Stimulated activated CD8-positive, alpha-beta memory T cell treated with anti-CD3 and anti-CD28 coated beads, Interleukin-12 subunit alpha, Interleukin-12 subunit beta, amount 100 ng/mL, for 4 hours (primary cell): Measurements from ENCODE around the gene BRWD1.
"Not testable (repeated sequence)": the region's sequence is repeated elsewhere in the genome, so short reads cannot be mapped to it uniquely, and the experiment has no call there.

Experiments used
- DNase-seq: peaks from one replicate; pipeline ENCODE4 v3.0.0-alpha.2; 2020; ENCODE audit warnings: low read depth

BRWD1 gene

DNA sequence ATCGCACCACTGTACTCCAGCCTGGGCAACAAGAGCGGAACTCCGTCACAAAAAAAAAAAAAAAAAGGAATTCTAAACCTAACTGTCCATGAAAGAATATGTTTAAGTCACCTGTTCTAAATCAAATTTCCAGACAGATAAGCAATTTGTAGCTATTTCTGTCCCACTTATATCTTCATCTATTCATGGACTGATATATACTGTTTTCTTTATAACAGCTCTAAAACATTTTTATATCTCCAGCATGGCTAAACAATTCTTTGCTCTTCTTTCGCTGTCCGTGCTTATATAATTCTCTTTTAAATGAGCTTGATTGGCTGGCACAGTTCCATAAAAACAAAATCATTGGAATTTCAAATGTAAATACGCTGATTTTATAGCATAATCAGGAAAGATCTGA, 30.5 kb downstream of the BRWD1 start:
- no peak for DNase-seq

DNA sequence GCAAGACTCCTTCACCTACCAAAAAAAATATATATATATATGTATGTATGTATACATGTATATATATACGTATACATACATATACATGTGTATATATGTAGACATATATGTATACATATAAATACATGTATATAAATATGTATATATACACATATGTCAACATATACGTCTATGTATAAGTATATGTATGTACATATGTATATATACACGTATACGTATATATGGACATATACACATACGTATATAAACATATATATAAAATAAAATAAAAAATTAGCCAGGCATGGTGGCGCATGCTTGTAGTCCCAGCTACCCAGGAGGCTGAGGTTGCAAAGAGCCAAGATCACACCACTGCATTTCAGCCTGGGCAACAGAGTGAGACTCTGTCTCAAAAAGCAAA, 31.6 kb downstream of the BRWD1 start:
- DNase-seq, result no peak

DNA sequence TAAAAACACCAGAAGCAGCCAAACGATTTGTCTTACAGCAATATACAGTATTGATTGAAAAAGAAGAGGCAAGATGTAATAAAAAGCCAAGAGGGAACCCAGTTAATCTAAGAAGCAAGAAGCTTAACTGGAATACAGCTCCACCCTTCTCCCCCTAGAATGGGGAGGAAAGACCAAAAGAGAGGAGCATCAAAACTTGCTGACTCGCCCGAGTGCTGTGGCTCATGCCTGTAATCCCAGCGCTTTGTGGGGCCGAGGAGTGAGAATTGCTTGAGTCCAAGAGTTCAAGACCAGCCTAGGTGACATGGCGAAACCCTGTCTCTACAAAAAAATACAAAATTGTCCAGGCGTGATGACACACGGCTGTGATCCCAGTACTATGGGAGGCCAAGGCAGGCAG, 32.2 kb downstream of the BRWD1 start:
- DNase-seq, result no peak

DNA sequence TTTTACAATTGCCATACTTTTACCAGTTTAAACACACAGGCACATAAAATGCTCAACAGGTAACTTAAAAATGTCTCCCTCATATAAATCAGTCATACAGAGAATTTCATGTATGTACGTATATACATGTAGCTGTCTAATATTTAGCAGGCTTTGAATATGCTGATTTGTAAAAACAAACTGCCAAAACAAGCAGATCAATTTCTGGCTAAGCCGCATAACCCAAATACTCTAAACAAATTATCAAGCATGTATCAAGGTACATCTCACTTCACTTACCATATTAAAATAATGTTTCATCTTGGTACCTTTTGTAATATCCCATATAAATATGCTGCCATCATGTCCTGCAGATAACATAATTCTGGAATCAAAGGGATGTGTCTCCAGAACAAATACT, 43.8 kb downstream of the BRWD1 start:
- no peak for DNase-seq

DNA sequence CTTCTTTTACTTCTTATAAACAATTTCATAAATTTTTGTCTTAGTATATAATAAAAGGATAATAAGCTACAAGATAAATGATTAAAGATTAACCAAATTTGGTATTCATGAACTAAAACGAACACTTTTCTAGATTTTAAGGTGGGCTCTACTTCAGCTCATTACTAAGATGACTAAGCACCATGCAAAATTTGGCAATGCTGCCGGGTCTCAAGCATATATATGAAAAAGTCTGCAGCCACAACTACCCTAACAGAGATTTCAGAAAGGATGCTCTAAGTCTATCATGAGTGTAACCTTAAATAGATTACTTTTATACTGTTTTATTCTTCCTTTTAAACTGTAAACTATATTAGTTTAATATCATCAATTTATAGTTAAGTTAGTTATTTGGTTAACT, 47.8 kb downstream of the BRWD1 start:
- no peak for DNase-seq

DNA sequence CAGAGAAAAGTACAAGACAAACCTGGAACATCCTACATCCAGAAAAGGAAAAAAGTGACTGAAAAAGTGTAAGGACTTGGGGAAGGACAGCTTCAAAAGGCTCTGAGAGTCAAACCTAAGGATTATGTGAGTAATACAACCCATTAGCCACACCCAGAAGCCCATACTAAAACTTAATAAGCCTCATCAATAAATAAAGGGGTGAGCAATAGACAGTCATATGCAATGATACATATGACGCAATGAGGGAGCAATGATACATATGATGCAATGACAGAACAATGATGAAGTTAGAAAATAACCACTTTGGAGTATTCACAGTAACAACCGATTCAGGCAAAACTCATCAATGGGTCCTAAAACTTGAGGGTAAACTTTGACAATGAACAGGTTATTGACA, 50.1 kb downstream of the BRWD1 start:
- DNase-seq, result no peak

DNA sequence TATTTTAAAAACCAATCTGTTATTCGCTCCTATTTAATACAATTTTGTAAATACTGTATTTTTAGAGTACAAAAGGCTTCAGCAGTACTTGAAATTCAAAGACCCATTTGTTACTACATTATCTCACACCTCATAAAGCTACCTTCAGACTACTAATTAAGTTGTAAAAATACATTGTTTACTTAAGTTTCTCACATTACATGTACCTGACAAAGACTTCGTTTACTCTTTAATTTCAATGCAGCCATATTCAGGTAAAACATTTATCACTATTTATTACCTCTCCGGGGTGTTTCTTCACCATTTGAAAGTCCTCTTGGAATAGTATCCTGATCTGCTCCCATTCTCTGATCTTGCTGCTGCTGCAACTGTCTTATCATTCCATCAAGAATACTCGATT, 55.2 kb downstream of the BRWD1 start:
- no peak for DNase-seq

DNA sequence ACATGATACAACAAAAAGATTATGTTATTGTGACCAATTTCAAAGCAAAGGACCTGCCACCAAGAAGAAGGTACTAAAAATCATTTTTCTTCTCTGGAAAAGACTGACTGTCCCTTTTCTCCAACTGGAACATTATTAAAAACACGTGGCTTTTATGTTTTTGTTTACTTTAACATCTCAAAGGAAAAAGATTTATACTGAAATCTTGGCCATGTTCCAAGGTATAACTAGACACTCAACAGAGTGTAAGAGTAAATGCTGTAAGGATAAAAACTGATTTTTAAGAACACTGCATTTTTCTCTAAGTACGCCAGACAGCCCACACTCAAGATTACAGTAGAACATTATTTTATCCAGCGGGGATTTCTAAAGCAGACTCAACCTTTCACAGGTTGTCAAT, 62.1 kb downstream of the BRWD1 start:
- no peak for DNase-seq

DNA sequence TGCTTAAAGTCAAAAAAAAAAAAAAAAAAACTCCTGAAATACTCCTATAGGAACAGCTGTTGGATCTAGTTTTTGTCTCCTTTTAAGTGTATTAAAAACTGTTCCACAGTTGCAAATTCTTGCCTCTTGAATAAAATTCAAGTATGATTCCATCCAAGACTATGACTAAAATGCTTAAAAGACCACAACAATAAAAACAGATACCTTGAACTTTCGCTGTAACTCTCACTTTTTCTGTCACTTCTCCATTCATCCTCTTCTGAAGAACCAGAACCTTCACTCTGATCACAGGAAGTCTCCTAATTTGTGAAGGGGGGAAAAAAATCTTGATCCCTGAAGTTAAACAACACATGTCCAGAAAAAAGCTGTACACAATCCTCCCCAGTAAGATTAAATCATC, 75.2 kb downstream of the BRWD1 start:
- DNase-seq, result no peak

DNA sequence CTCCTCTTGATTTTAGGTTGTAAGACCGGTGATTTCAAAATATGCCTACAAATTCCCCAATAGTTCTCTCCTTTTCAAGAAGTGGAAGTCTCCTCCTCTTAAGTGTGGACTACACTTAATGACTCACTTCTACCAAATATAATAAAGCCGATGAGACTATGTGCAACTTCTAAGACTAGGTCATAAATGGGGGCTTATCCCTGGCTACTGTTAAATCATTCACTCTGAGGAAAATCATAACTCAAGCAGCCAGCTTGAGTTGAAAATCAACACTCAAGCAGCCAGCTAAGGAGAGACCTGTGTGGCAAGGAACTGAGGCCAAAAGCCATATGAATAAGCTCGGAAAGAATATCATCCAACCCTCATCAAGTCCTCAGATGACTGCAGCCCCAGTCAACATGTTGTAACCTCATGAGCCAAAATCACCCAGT, 80.6 kb downstream of the BRWD1 start:
- DNase-seq, result no peak

DNA sequence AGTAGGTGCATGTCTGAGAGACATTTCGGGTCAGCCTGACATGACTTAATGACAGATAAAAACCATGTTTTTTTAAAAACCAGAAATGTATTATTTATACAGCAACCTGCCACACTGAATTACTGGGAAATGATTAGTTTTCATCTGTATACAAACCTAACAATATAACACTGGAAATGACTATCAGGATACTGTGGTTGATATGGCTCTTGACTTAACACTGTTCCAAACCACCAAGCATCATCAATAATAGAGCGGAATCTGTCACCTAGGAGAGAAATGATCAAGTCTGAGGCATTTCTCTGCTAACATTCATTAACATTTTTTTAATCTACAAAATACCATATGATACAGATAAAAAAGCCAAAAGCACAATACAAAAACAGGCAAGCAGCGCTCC, 88.5 kb downstream of the BRWD1 start:
- no peak for DNase-seq

DNA sequence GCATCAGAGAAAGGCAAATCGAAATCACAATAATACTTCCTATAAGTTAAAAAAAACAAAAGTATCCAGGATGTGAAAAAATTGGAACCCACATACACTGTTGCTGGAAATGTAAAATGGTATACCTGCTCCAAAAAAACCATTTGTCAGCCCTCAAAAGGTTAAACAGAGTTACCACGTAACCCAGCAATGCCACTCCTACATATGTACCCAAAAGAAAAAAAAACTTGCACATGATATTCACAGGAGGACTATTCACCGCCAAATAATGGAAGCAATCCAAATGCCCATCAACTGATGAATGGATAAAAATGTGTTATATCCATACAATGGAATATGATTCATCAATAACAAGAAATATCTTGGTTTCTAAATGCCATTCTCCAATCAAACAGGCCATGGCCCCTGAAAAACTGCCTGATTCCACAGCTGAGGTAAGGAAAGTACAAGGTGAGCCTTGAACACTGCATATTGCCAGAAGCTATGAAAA, 91.4 kb downstream of the BRWD1 start:
- no peak for DNase-seq

DNA sequence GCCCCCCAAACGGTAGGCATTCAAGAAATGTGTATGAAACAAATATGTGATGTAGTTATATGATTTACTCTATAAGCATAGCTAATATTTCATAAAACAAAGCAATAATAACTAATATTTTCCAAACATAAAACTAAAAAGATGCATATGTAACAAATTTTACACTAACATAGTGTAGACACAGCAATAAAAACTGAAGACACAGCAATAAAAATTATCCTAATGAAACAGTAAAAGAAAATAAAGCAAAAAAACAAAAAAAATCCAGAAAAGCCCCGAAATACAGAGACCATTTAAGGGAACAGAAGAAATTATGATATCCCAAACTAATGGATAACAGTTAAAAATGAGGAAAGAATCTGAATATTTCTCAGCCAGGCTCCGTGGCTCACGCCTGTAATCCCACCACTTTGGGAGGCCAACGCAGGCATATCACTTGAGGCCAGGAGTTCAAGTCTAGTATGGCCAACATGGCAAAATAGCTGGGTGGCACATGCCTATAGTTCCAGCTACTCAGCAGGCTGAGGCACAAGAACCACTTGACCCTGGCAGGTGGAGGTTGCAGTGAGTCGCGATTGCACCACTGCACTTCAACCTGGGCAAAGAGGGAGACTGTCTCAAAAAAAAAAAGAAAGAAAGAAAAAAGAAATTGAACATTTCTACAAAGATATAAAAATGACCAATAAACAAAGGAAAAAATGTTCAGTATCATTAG, 92.0 kb downstream of the BRWD1 start:
- no peak for DNase-seq

DNA sequence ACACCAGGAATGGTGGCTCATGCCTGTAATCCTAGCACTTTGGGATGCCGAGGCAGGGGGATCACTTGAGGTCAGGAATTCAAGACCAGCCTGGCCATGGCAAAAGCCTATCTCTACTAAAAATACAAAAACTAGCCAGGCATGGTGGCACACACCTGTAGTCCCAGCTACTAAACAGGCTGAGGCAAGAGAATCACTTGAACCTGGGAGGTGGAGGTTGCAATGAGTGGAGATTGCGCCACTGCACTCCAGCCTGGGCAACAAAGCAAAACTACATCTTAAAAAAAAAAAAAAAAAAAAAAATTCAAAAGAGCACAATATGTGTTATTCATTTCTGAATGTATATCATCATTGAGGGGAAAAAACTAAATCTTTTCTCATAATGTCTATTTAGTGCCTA, 92.6 kb downstream of the BRWD1 start:
- not testable (repeated sequence) for DNase-seq

DNA sequence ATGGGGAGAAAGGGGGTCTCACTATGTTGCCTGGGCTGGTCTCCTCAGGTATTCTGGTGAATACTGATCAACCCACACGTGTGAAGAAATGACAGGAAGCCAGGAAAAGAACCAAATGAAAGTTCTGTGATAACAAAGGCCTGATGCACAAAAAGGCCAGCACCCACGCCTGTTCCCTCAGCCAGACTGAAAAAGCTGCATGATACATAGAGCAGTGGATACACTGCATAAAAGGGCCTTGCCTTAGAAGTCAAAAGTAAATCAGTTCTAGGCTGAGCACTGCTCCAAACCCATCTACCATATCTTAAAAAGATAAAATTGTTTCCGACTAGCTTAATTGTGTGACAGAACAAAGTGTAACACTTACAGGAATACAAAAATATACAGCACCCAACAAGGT, 93.3 kb downstream of the BRWD1 start:
- no peak for DNase-seq

DNA sequence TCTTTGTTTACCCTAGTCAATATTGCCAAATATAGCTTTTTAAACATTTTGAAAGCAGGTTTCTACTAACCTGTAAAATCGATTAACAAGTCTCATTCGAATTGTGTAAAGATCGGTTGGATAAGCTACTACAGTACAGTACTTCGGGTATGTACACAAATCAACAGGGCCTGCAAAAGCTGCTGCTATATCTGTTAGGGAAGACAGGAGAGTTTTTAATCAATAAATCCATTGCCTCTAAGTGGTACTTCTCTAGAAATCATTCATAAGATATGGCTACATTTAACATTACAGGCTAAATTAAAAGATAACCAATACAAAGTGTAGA, 95.4 kb downstream of the BRWD1 start:
- no peak for DNase-seq

DNA sequence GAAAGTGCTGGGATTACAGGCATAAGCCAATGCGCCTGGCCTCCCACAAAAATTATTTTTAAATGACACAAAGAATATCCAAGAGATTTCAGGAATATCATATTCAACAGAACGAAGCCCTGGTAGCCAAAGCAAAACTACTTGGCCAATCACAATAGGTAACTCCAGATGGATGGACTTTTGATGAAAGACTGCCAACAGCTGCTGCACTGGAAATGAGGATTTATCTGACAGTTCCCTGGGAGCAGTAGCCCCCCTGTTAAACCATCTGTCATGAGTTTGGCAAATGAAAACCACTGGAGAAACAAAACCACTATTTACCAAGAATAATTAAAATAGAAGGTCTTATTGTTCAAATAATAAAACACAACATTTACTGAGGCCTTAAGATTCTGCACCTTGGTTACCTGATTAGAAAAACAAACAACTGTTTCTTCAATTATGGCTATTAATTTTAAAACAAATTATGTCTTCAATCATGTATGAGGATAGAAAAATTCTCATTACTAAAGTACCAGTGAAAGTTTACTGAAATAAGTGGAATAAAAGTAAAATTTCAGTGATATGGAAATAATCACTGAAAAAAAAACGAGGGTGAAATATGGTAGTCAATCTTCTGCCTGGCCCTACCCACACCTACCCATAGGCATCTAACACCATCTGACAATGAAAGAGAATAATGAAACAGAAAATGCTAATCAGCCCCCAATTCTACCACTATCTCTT, 95.9 kb downstream of the BRWD1 start:
- DNase-seq, result no peak

DNA sequence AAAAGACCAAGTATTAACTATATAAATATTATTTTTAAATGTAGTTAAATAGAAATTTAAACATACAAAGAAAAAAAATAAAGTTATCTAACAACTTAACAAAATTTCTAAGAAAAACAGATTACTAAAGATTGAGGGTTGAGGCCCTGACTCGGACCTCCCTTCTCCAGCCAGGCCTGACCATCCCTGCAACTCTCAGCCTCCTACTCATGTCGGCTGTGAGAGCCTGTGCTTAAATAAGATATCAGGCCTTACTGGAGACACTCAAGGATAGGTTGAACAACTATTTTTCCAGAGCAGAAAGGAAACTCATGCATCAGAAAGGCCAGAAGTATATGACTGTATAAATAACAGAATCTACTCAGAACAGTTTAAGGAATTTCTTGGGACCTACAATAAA, 97.1 kb downstream of the BRWD1 start:
- DNase-seq, result no peak

DNA sequence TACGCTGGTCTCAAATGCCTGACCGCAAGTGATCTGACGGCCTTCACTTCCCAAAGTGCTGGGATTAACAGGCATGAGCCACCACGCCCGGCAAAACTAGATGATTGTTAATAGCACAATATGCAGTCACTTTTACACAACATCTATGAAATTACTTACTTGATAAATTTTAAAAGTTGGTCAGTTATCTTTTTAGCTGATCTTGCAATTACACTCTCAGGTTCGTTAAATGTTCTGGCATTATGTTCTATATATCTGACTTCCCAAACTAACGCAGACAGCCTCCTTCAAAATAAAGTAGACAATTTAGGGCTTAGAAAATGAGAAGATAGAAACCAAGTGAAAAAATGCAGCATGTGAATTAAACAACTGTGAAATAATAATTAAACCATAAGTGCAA, 98.4 kb downstream of the BRWD1 start:
- no peak for DNase-seq

DNA sequence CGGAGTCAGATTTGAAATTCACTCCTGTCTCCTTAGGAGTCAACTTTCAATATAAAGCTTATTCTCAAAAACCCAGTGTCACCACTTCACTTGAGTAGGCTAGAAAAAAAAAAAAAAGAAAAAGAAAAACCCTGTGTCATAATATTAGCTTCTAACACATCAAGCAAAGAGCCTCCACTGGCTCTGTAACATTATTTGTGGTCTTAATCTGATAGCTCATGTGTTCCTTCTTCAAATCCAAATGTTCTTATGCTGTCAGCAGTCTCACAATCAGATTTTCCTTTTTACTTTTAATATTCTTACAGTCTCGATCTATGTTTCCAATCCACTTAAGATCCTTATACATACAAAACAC, 104.1 kb downstream of the BRWD1 start:
- DNase-seq, result no peak

DNA sequence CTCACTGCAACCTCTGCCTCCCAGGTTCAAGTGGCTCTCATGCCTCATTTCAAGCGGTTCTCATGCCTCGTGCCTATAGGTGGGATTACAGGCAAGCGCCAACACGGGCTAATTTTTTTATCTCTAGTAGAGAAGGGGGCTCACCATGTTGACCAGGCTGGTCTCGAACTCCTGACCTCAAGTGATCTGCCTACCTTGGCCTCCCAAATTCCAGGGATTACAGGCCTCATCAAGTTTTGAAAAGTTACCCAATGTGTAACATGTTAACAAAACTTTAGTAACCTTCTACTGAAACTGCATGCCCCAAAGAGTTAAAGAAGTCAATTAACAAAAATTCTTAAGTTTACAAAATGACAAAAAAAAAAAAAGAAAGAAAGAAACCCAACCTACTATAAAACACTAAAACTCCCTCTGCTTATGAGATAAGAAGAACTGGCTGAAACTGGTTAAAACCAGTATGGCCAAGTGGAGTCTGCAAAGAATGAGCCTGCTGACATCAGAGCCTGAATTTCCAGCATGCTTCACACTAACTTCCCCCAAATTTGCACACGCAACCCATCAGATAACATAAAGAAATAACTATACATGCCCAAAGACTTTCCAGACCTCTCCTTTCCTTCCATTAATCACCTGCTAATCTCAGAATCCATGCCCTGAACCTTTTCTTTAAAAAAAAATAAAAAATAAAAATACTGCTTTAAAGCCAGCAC, 104.7 kb downstream of the BRWD1 start:
- no peak for DNase-seq

DNA sequence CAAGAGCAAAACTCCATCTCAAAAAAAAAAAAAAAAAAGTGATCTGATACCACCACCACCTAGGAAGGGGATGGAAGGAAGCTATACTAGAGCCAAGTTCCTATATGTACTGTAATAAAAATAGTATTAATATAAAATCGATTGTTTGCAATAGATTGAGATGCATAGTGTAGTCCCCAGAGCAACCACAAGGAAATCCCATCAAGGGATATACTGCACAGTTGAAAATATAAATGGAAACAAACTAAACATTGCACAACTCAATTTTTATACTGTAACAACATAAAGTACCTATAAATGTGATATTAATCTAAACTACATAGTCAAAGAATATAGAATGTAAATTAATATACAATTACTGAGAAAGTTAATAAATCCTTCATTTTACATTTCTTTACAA, 109.3 kb downstream of the BRWD1 start:
- DNase-seq, result no peak

DNA sequence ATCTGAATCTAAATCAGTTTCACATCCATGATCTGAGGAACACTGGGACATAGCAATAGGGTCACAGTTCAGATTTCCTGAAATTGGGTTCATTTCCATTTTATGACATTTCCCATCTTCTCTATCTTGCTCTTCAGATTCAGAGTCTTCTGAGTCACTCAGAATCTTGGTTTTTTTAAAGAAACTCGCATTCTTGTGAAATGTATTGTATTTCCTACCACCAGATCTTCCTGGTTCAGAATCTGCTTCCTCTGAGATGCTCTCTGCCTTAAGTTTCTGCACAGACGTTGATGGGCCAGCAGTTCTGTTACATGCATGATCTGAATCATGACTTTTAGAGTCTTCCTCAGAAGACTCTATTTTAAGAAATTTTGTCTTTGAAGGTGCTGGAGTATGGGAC, 114.6 kb downstream of the BRWD1 start:
- DNase-seq, result no peak
